PC-3 (cell line): ENCODE data around the gene DNAJC3. TPM values are rescaled to one million over a fixed set of nuclear protein-coding genes. Genes with fewer than 3 reads are reported as not detected.
"Not testable (repeated sequence)": the region's sequence is repeated elsewhere in the genome, so short reads cannot be mapped to it uniquely, and the experiment has no call there.

Experiments
- ATAC-seq: fragments of 200-7000 bp; cut with Tn5 transposase; 2 replicates; pipeline ENCODE4 v1.9.1; 2020; ENCODE audit warnings: mild to moderate bottlenecking, moderate library complexity
- BruUV-seq: library from RNA; stranded (reverse); fragments of 400-500 nt; replicated peaks from 2 replicates; lab custom pipeline; 2021; lab: Mats Ljungman, UMichigan
- CTCF ChIA-PET: fragments of 300-600 bp; sonication (Branson Sonifier 250); formaldehyde crosslinking; loops from one replicate; lab custom pipeline; 2022; ENCODE audit warnings: antibody characterized with exemption; lab: Charles Lee
- POLR2A ChIA-PET: fragments of 300-600 bp; sonication (Branson Sonifier 250); formaldehyde crosslinking; loops from one replicate; lab custom pipeline; 2022; ENCODE audit warnings: antibody characterized with exemption; ENCODE audit not compliant: unreplicated experiment; lab: Charles Lee
- DNase-seq: peaks from one replicate; pipeline ENCODE4 v3.0.0-alpha.2; 2015
- H2AFZ ChIP-seq: fragments of 300-600 bp; sonication (generic); 2 replicates; pipeline ENCODE4 v1.6.0; 2016; ENCODE audit warnings: antibody characterized with exemption, low read length
- H3F3A ChIP-seq: fragments of 300-600 bp; sonication (generic); one replicate; pipeline ENCODE4 v1.6.0; 2017; ENCODE audit warnings: antibody characterized with exemption, low read length, control low read depth, mild to moderate bottlenecking; ENCODE audit not compliant: unreplicated experiment
- H3K27ac ChIP-seq: fragments of 300-600 bp; sonication (generic); 2 replicates; pipeline ENCODE4 v1.5.1; 2016; ENCODE audit warnings: mild to moderate bottlenecking, low read length
- H3K27me3 ChIP-seq: fragments of 300-600 bp; sonication (generic); 2 replicates; pipeline ENCODE4 v1.6.1; 2016; ENCODE audit warnings: low read length, mixed read lengths
- H3K36me3 ChIP-seq: fragments of 300-600 bp; sonication (generic); 2 replicates; pipeline ENCODE4 v1.6.1; 2016; ENCODE audit warnings: low read depth, mixed run types, low read length, mixed read lengths
- H3K4me1 ChIP-seq: fragments of 300-600 bp; sonication (generic); 2 replicates; pipeline ENCODE4 v1.5.1; 2016; ENCODE audit warnings: low read length; ENCODE audit not compliant: insufficient read depth
- H3K4me2 ChIP-seq: fragments of 300-600 bp; sonication (generic); 2 replicates; pipeline ENCODE4 v1.6.0; 2016; ENCODE audit warnings: low read length
- H3K4me3 ChIP-seq: fragments of 300-600 bp; sonication (generic); 2 replicates; pipeline ENCODE4 v1.5.1; 2016; ENCODE audit warnings: mild to moderate bottlenecking, low read length, mixed read lengths
- H3K79me2 ChIP-seq: fragments of 300-600 bp; sonication (generic); 2 replicates; pipeline ENCODE4 v1.6.1; 2017; ENCODE audit warnings: low read length, mixed read lengths
- H3K9ac ChIP-seq: fragments of 300-600 bp; sonication (generic); 2 replicates; pipeline ENCODE4 v1.6.0; 2016; ENCODE audit warnings: mild to moderate bottlenecking, low read length
- H3K9me2 ChIP-seq: fragments of 300-600 bp; sonication (generic); replicated peaks from 2 replicates; pipeline ENCODE4 v1.6.1; 2016; ENCODE audit warnings: mixed run types, low read length, mixed read lengths
- H3K9me3 ChIP-seq: fragments of 300-600 bp; sonication (generic); 2 replicates; pipeline ENCODE4 v1.6.1; 2016; ENCODE audit warnings: low read length, mixed read lengths
- H4K20me1 ChIP-seq: fragments of 300-600 bp; sonication (generic); 2 replicates; pipeline ENCODE4 v1.6.1; 2016; ENCODE audit warnings: low read length, mixed read lengths
- CTCF ChIP-seq: fragments of 300-600 bp; sonication (generic); conservative IDR thresholded peaks from 2 replicates; pipeline ENCODE4 v1.5.1; 2017; ENCODE audit warnings: antibody characterized with exemption, low read depth, mild to moderate bottlenecking, low read length
- EZH2 ChIP-seq: fragments of 300-600 bp; sonication (generic); IDR thresholded peaks from one replicate; pipeline ENCODE4 v1.6.1; 2017; ENCODE audit warnings: antibody characterized with exemption, mild to moderate bottlenecking, low read length; ENCODE audit not compliant: unreplicated experiment
- EZH2phosphoT487 ChIP-seq: fragments of 300-600 bp; sonication (generic); IDR thresholded peaks from 2 replicates; pipeline ENCODE4 v1.6.1; 2018; ENCODE audit warnings: mild to moderate bottlenecking, antibody characterized with exemption, low read length, borderline replicate concordance
- intact Hi-C: fragments of 100-400 bp; cut with micrococcal nuclease; formaldehyde crosslinking; loops from 2 replicates; pipeline ENCODE4 v1.9.0; 2023
- total RNA-seq: library from RNA; depleted of rRNA; stranded (reverse); fragments of >200 nt; gene quantifications from 2 replicates; pipeline ENCODE4 v1.2.3, GENCODE V29; 2014

The DNAJC3 gene
- total RNA-seq, 1 experiment from 2014 or later: 20.5 TPM

- ChIA-PET POLR2A (no interaction called here), CTCF (no interaction called here)
- intact Hi-C loops: no loop called here
- no TSS peak for BruUV-seq
- no peaks in the 10 kb centered on the region for H3K4me1 ChIP-seq
- no peaks in the 10 kb centered on the region for H3K79me2 ChIP-seq
- H3K9ac ChIP-seq: no peak overlapping the region
- TF ChIP-seq EZH2 (no peak), CTCF (no peak), EZH2phosphoT487 (no peak)
- H3K9me3 ChIP-seq: no peaks in the 10 kb centered on the region
- H3K27ac ChIP-seq: no peak overlapping the region
- DNase-seq (no peak), ATAC-seq (no peak)
- H3K36me3 ChIP-seq: no peaks in the 10 kb centered on the region
- no peaks in the 10 kb centered on the region for H3K27me3 ChIP-seq
- H4K20me1 ChIP-seq: no peaks in the 10 kb centered on the region
- no peak overlapping the region for H2AFZ ChIP-seq
- no peak overlapping the region for H3K4me3 ChIP-seq
- H3K4me2 ChIP-seq: no peak overlapping the region
- H3K9me2 ChIP-seq: no peaks in the 10 kb centered on the region
- no peaks in the 10 kb centered on the region for H3F3A ChIP-seq
These were observed 20.4 kb upstream of the DNAJC3 start for GRCh38 chr13:95656386-95657015.

- no peaks in the 10 kb centered on the region for H4K20me1 ChIP-seq
- H3K27me3 ChIP-seq: no peaks in the 10 kb centered on the region
- H3K27ac ChIP-seq: no peak overlapping the region
- intact Hi-C loops: no loop called here
- H3K9ac ChIP-seq: no peak overlapping the region
- H3K4me1 ChIP-seq: no peaks in the 10 kb centered on the region
- H3K79me2 ChIP-seq: no peaks in the 10 kb centered on the region
- no peak overlapping the region for H3K4me3 ChIP-seq
- ChIA-PET POLR2A (no interaction called here), CTCF (no interaction called here)
- no peaks in the 10 kb centered on the region for H3K9me2 ChIP-seq
- ATAC-seq (no peak), DNase-seq (no peak)
- no TSS peak for BruUV-seq
- no peak overlapping the region for H2AFZ ChIP-seq
- no peaks in the 10 kb centered on the region for H3F3A ChIP-seq
- TF ChIP-seq CTCF (no peak), EZH2 (no peak), EZH2phosphoT487 (no peak)
- no peak overlapping the region for H3K4me2 ChIP-seq
- no peaks in the 10 kb centered on the region for H3K9me3 ChIP-seq
- no peaks in the 10 kb centered on the region for H3K36me3 ChIP-seq
These were observed 17.4 kb upstream of the DNAJC3 start for GRCh38 chr13:95659500-95659899.

- TF ChIP-seq EZH2phosphoT487 (no peak), EZH2 (no peak), CTCF (peak; percentile 61)
- peak; percentile 64 for DNase-seq
- CTCF ChIA-PET: interaction anchor here (0.6 to 1.3 kb wide), 8 partner anchors 15 to 1472 kb away, joined by 3 to 22 read pairs (median 8); no protein-coding TSS in a partner anchor
These were observed 15.9 kb upstream of the DNAJC3 start for GRCh38 chr13:95660981-95661581.

GRCh38 chr13:95667235-95667634, 9.7 kb upstream of the DNAJC3 start:
- ATAC-seq, H3K4me1 ChIP-seq, H3K9me2 ChIP-seq, H3K27me3 ChIP-seq, H3K79me2 ChIP-seq, intact Hi-C loops, H3K4me2 ChIP-seq, H3K36me3 ChIP-seq, H3K4me3 ChIP-seq, H4K20me1 ChIP-seq, H2AFZ ChIP-seq, H3K9ac ChIP-seq, H3K9me3 ChIP-seq, BruUV-seq, H3K27ac ChIP-seq, CTCF ChIA-PET, H3F3A ChIP-seq, POLR2A ChIA-PET, DNase-seq: not testable (repeated sequence)

More at GRCh38 chr13:95660981-95661581, 15.9 kb upstream of the DNAJC3 start:
- Histone ChIP-seq H4K20me1 (no peaks in the 10 kb centered on the region), H3K9me3 (no peaks in the 10 kb centered on the region), H3K4me3 (no peak overlapping the region), H3F3A (no peaks in the 10 kb centered on the region), H3K9me2 (no peaks in the 10 kb centered on the region), H2AFZ (no peak overlapping the region), H3K79me2 (no peaks in the 10 kb centered on the region), H3K36me3 (no peaks in the 10 kb centered on the region), H3K4me2 (no peak overlapping the region), H3K9ac (no peak overlapping the region), H3K27me3 (no peaks in the 10 kb centered on the region), H3K27ac (no peak overlapping the region), H3K4me1 (no peaks in the 10 kb centered on the region)
- ATAC-seq: no peak
- BruUV-seq: no TSS peak
- POLR2A ChIA-PET: interaction anchor here (0.6 kb wide), 1 partner anchor 15 kb away, joined by 3 read pairs; no protein-coding TSS in a partner anchor
- intact Hi-C loops: loop anchor here (1.0 kb wide), 4 partner anchors 37 to 173 kb away; no protein-coding TSS in a partner anchor
